Hippocampal formation (tissue), 2 donors: ENCODE measurements around the gene MPV17.
"Not testable (repeated sequence)": the region's sequence is repeated elsewhere in the genome, so short reads cannot be mapped to it uniquely, and the experiment has no call there.

ENCODE experiments used
- DNase-seq, 2 donors: peaks; one replicate each; lab custom pipeline; 2025; lab: John Stamatoyannopoulos, UW

Gene MPV17

DNA sequence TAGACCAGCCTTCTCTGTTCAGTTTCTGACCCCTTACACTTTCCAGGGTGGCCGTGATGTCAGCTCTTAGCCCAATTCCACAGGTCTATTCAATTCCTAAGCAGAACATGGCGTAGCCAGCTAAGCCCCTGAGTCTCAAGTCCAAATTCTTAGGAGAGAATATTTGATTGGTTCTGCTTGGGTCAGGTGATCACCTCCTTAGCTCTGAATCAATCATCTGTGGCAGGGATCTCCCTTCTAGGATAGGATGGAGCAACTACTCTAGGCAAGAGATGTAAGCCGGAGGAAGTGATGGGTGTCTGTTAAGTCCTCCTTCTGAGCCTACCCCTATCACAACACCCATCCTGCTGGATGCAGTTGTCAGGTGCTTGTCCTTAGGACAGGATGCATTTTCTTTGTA lies 25.7 kb downstream of the MPV17 start:
- DNase-seq, result no peak

DNA sequence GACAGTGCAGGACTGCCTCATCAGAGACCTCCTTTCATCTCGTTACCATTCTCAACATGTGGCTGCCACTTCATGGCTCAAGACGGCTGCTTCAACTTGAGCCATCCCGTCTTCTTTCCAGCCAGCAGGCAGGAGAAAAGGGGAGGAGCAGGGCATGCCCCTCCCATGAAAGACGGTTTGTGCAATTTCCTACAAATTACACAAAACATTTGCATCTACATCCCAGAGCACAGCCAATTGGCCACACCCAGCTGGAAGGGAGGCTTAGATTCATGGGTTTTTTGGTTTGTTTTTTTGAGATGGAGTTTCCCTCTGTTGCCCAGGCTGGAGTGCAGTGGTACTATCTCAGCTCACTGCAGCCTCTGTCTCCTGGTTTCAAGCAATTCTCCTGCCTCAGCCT lies 26.4 kb downstream of the MPV17 start:
- no peak for DNase-seq

GRCh38 chr2:27294928-27295327 lies 28.0 kb downstream of the MPV17 start:
- DNase-seq, result no peak

- DNase-seq, result no peak
These were observed 31.0 kb downstream of the MPV17 start for GRCh38 chr2:27291865-27292264.

DNA sequence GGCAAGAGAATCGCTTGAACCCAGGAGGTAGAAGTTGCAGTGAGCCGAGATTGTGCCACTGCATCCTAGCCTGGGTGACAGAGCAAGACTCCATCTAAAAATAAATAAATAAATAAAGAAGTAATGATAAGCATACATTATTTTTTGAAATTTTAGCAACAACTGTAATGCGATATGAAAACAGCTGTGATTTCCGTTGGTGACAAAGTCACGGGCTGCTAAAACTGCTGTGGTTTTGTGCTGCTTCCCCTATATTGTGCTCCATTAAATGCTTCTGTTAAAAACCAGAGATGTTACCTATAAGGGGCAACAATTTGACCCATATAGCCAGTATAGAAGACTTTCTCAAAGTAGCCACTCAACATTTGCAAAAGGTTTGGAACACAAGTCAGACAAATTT lies 32.3 kb downstream of the MPV17 start:
- DNase-seq, result no peak

DNA sequence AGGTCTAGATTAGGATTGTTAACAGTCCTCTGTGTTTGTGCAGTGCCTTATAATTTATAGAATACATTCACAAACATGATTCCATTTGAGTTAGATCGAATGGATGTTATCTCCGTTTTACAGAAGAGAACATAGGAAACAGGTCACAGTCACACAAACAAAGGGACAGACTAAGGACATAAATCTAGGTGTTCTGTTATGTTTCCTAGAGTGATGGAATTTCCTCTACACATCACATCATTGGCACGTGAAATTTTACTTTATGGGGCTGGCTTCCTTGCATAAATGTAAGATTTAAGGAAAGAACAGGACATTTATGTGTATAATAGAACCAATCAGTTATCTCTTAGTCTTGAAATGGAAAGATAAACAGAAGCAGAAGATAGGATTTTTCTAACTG lies 34.3 kb downstream of the MPV17 start:
- DNase-seq, result no peak

DNA sequence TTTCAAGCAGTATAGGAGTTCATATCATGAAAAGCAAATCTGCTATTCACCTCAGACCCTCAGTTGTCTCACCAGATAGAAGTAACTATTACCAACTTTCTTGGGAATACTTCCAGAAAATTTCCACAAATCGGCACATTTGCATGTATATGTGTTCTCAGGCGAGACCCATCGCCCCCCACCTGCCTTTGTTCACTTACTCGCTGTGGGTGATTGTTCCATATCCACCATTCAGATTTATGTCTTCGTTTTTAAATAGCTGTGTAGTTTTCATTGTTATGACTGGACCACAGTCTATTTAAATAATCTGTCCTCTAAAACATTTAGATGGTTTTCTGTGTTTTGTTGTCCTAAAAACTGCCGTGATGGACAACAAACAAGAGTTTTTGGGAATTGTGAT lies 37.4 kb downstream of the MPV17 start:
- no peak for DNase-seq

DNA sequence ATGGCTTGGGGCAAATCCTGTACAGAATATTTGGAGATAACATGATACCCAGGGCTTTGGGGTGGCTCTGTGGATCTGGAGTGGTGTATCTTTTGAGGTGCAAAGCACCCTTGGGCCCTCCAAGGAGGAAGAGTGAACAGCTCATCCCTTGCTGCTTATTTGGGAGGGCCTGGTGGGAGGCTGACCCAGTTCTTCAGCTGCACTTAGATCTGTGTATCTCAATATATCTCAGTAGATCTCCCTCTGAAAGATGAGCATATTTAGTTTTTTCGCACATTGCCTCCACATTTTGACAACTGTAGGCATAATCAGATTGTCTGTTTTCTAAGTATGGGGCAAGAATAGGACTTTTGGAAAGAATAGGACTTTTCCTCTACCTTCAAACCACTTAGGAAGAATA lies 37.9 kb downstream of the MPV17 start:
- no peak for DNase-seq

- DNase-seq, result no peak
These were observed 40.0 kb downstream of the MPV17 start for GRCh38 chr2:27282892-27283291.

- no peak for DNase-seq
These were observed 40.9 kb downstream of the MPV17 start, which contains the start of gene TRIM54 for GRCh38 chr2:27281855-27282559. Gene TRIM54, plus strand, starts transcription at chr2:27282429. Its CDS starts 303 bp downstream, at chr2:27282732.

- DNase-seq, result no peak
These were observed 41.5 kb downstream of the MPV17 start for GRCh38 chr2:27281442-27281841.

GRCh38 chr2:27280826-27281225 lies 42.1 kb downstream of the MPV17 start:
- DNase-seq, result no peak

- DNase-seq, result no peak
These were observed 44.9 kb downstream of the MPV17 start for GRCh38 chr2:27278010-27278409.

- DNase-seq, result no peak
These were observed 47.4 kb downstream of the MPV17 start, which contains the start of gene DNAJC5G for GRCh38 chr2:27275211-27276150. Gene DNAJC5G, plus strand, starts transcription at chr2:27275433. Its CDS starts 1,296 bp downstream, at chr2:27276729.

DNA sequence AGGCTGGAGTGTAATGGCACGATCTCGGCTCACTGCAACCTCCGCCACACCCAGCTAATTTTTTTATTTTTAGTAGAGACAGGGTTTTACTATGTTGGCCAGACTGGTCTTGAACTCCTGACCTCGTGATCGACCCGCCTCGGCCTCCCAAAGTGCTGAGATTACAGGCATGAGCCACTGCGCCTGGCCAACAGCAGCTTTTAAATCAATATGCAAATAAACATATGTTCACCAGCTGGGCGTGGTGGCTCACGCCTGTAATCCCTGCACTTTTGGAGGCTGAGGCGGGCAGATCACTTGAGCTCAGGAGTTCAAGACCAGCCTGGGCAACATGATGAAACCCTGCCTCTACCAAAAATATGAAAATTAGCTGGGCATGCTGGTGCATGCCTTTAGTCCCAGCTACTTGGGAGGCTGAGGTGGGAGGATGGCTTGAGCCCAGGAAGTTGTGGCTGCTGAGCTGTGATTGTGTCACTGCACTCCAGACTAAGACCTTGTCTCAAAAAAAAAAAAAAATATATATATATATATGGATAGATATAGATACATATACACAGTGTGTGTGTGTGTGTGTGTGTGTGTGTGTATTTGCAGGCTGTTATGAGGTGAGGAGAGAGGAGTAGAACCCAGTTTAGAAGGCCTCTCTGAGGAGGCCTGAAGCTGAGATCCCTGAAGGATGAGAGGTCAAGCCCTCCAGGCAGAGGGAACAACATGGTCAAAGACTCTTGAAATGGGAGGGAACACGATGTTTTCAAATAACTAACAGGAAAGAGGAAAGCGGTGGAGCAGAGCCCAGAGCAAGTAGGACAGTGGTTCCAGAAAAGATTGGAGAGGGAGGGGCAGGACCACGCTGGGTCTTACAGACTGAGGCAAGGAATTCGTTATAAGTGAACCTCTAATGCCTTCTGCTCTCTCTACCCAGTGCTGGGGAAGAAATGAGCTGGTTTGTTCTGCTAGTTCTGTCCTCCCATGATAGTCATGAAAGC lies 50.1 kb downstream of the MPV17 start:
- DNase-seq, result not testable (repeated sequence)

DNA sequence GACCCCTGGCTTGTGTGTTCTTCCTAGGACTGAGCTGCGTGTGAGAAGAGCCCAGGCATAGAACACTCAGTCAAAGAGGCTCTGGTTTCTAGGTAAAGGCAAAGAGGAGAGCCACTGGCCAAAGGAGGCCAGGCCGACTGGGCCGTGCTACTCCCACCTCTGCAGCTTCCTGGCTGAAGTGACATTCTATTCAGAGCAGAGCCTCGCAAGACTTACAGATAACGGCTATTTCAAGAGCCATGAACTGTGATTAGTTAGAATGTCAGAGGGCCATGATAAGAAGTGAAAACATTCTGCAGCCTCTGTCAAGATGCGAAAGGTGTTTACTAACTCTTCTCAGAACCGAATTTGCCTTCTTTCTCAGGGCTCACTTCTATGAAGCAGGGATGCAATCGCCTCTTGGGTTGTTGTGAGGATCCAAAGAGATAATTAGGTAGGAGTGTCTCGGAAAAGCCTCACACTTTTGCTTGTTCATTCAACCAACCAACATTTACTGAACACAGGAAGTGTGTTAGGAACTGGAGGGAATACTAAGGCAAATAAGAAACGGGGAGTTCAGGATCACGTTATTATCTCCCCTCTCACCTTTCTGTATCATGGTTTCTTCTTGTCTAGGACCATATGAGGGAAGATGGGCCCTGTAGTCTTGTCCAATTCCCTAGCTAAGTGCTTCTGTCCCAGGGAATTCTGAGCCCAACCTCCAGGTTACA lies 51.1 kb downstream of the MPV17 start:
- DNase-seq, result no peak

GRCh38 chr2:27270670-27271069 lies 52.2 kb downstream of the MPV17 start:
- no peak for DNase-seq

DNA sequence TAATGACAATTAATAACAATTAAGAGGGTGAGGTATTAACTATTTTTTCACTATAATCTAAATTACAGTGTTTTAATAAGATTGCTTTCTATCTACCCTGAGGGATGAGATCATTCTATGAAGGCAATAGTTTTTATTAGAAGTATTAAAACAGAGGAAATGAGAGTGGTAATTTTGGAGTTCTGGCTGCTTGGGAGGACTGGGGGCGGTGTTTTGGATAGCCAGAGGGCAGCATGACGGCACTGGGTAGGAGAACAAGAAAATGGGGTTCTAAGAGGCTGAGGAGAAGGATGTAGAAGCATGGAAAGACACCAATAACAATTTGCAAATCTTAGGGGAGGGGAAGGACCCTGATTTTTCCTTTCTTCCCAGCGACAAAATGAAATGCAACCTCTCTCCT lies 52.8 kb downstream of the MPV17 start:
- DNase-seq, result no peak

DNA sequence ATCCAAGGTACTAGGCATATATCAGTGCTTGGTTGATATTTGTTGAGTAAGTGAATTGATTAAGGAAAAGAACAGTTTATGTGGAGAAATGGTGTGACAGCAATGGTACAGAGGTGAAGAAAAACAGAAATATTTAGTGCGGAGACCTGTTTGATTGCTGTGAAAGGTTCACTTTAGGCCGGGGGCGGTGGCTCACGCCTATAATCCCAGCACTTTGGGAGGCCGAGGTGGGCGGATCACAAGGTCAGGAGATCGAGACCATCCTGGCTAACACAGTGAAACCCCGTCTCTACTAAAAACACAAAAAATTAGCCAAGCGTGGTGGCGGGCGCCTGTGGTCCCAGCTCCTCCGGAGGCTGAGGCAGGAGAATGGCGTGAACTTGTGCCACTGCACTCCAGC lies 54.6 kb downstream of the MPV17 start:
- not testable (repeated sequence) for DNase-seq

- DNase-seq, result no peak
These were observed 57.4 kb downstream of the MPV17 start for GRCh38 chr2:27265536-27265870.
